ENCODE measurements around the gene SHISA9.

The SHISA9 gene

GRCh38 chr16:13264749-13265552 is 363.6 kb downstream of the SHISA9 start:
- no peak for DNase-seq (ENCODE audit: low read depth, low spot score)

GRCh38 chr16:13269359-13269758 is 368.0 kb downstream of the SHISA9 start:
- no peak for DNase-seq (ENCODE audit: low read depth, low spot score)

- no peak for DNase-seq (ENCODE audit: low read depth, low spot score)
Measured at GRCh38 chr16:13269905-13270528, 368.6 kb downstream of the SHISA9 start.

- DNase-seq (ENCODE audit: low read depth, low spot score) = no peak
Measured at GRCh38 chr16:13270602-13271001, 369.2 kb downstream of the SHISA9 start.

- no peak for DNase-seq (ENCODE audit: low read depth, low spot score)
Measured at GRCh38 chr16:13289515-13289914, 388.1 kb downstream of the SHISA9 start.
